Heart left ventricle (tissue), 13 donors: ENCODE measurements around the gene HOXA3.

Experiments
- POLR2A ChIP-seq, 2 donors: fragments of 450-650 bp; IDR thresholded peaks; one replicate each; pipeline ENCODE4 v1.6.1; 2017; ENCODE audit warnings: antibody characterized with exemption in 2 of 2, mild to moderate bottlenecking in 2 of 2, moderate library complexity in 2 of 2
- TF ChIP-seq, protein P1 (sequence below), 12 donors: fragments of 200-600 bp; sonication (generic) in 4 of 12; IDR thresholded peaks; one replicate each; pipeline versions ENCODE4 v1.5.0 to v1.8.0; 2018 to 2022; ENCODE audit warnings: antibody characterized with exemption in 12 of 12, mild to moderate bottlenecking in 5 of 12
- donor health status: ischemic (EF 13 %, LVEDD 7.1; RV severe dilation, severe dysfunction).
- donor health status: DM: no; HTN: yes; CAD: no.
- donor health status: DM: no; HTN: no; CAD: no.
- donor health status: ischemic (EF 25% LVEDD 6.9; RV normal size, moderate dysfunction).
- donor health status: ischemic (EF 25% LVEDD 5.7; RV mildly dilated, moderate dysfunction).
- donor health status: ischemic (EF 35%, LVEDD 5.7; RV mildly dilated, moderate dysfunction).
- donor health status: nonischemic (EF 11% LVEDD 7.7; RV severe dilation, severe dysfunction).
- donor health status: DM: yes; HTN: yes; CAD: no.
- donor health status: PGD.
- donor health status: ischemic (EF 29% LVEDD 5.4; RV normal size, mild dysfunction).
- donor health status: nonischemic (EF 23%, LVEDD 6.1; RV moderate dilation, normal function).

DNA sequence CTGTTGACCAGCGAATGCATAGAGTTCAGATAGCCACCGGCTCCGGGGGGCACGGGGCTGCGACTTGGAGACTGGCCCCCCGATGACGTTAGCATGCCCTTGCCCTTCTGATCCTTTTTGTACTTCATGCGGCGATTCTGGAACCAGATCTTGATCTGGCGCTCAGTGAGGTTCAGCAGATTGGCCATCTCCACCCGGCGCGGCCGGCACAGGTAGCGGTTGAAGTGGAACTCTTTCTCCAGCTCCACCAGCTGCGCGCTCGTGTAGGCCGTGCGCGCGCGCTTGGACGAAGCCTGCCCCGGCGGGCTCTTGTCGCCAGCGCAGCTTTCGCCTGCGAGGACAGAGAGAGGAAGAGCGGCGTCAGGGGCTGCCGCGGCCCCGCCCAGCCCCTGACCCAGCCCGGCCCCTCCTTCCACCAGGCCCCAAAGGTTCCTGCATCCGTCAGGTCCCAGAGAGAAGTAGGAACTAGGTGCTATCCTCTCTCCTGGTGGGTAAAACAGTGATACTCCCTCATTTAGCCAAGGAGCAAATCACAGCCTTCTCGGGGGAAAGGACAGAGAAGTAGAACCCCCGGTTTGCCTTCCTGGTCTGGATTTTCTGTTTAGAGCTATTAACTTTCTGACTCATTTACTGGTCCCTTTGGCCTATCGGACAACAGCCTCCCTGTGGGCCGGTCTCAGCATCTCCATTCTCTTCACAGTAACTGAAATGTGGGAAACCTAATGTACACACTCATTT lies 43.8 kb downstream of the HOXA3 start:
- TF ChIP-seq, protein P1, sequence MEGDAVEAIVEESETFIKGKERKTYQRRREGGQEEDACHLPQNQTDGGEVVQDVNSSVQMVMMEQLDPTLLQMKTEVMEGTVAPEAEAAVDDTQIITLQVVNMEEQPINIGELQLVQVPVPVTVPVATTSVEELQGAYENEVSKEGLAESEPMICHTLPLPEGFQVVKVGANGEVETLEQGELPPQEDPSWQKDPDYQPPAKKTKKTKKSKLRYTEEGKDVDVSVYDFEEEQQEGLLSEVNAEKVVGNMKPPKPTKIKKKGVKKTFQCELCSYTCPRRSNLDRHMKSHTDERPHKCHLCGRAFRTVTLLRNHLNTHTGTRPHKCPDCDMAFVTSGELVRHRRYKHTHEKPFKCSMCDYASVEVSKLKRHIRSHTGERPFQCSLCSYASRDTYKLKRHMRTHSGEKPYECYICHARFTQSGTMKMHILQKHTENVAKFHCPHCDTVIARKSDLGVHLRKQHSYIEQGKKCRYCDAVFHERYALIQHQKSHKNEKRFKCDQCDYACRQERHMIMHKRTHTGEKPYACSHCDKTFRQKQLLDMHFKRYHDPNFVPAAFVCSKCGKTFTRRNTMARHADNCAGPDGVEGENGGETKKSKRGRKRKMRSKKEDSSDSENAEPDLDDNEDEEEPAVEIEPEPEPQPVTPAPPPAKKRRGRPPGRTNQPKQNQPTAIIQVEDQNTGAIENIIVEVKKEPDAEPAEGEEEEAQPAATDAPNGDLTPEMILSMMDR (IDR thresholded peaks at IDR 0.05) = no peak
- peak in 1 of 2 donors; percentile 76 for TF ChIP-seq POLR2A (IDR thresholded peaks at IDR 0.05)
